ENCODE measurements around the gene POMC.

The POMC gene

GRCh38 chr2:25119263-25119662 is 49.1 kb downstream of the POMC start:
- no peak overlapping the region for H3K27ac ChIP-seq
- TF ChIP-seq, protein P1, sequence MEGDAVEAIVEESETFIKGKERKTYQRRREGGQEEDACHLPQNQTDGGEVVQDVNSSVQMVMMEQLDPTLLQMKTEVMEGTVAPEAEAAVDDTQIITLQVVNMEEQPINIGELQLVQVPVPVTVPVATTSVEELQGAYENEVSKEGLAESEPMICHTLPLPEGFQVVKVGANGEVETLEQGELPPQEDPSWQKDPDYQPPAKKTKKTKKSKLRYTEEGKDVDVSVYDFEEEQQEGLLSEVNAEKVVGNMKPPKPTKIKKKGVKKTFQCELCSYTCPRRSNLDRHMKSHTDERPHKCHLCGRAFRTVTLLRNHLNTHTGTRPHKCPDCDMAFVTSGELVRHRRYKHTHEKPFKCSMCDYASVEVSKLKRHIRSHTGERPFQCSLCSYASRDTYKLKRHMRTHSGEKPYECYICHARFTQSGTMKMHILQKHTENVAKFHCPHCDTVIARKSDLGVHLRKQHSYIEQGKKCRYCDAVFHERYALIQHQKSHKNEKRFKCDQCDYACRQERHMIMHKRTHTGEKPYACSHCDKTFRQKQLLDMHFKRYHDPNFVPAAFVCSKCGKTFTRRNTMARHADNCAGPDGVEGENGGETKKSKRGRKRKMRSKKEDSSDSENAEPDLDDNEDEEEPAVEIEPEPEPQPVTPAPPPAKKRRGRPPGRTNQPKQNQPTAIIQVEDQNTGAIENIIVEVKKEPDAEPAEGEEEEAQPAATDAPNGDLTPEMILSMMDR (conservative IDR thresholded peaks at IDR 0.05) = no peak

DNA sequence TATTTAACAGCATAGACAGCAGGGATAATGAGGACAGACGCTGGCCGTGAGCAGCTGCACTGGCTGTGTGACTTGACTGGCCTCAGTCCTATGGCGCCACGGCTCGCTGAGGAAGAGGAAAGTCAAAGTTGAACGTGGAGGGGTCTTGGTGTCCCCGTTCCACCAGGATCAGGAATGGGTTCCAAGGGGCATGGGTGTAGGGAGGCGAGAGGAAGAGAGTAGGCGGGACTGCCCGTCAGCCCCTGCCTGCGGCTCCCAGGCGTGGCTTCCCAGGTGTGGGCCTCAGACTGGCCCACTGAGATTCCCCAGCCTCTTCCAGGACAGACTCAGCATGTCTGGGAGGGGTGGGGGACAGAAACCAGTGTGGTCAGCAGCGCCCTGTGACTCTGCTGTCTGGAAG is 51.4 kb downstream of the POMC start:
- TF ChIP-seq, protein P1 (conservative IDR thresholded peaks at IDR 0.05) = no peak
- H3K27ac ChIP-seq = no peak overlapping the region

DNA sequence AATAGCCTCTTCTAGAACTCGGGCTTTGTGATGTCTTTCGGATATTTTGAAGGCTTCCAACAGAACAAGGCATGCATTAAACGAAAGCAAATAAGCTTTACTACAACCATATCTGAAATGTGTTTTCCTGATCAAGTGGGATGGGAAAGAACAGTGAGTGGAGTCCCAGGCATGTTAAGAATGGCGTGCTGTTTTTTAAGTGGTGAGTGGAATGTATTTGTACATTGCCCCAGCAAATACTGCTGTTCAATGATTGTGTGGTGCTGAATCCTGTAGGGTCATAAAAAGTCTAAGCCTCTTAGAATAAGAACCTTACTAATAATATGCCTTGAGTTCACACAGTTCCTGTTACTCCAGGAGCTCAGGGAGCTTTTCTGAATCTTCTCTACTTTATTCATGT is 52.5 kb downstream of the POMC start:
- TF ChIP-seq, protein P1 (conservative IDR thresholded peaks at IDR 0.05) = no peak
- no peak overlapping the region for H3K27ac ChIP-seq

DNA sequence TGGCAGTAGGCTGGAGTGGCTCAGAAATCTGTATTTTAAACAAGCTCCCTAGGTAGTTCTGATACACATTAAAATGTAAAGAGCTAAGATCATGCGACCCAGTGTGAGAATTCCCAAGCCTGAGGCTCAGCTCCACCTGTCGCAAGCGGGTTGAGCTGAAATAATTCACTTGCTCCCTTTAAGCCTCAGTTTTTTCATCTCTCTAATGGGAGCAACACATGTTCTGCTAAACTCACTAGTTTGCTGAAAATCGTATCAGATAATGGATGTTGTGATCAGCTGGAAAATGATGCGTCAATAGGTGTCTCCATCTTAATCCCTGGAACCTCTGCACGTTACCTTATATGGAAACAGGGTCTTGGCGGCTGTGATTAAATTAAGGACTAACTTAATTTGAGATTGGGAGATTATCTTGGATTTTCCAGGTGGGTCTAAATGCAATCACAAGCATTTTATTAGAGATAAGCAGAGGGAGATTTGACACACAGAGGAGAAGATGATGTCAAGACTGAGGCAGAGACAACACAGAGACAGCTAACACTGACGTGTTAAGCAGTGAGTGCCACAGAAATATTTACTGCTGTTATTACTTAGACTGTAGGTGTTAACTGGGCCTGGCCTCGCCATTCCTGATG is 53.0 kb downstream of the POMC start:
- TF ChIP-seq, protein P1 (conservative IDR thresholded peaks at IDR 0.05) = no peak
- no peak overlapping the region for H3K27ac ChIP-seq

- H3K27ac ChIP-seq = no peak overlapping the region
- TF ChIP-seq, protein P1 (conservative IDR thresholded peaks at IDR 0.05) = no peak
Observed at GRCh38 chr2:25112113-25112512, 56.3 kb downstream of the POMC start.

Data from VCaP (cell line).